Activated T-cell treated with anti-CD3 and anti-CD28 coated beads, Interleukin-2, amount 50 U/mL, for 24 hours (primary cell): ENCODE results near the gene NOTCH3.

ENCODE experiments used
- DNase-seq: peaks from one replicate; pipeline ENCODE4 v3.0.0-alpha.2; 2020
- H3K27ac Mint-ChIP-seq: 2 replicates; pipeline ENCODE4 v1.8.0; 2020; ENCODE audit warnings: mild to moderate bottlenecking, mixed read lengths
- H3K27me3 Mint-ChIP-seq: 2 replicates; pipeline ENCODE4 v1.8.0; 2020; ENCODE audit warnings: mixed read lengths
- H3K36me3 Mint-ChIP-seq: 2 replicates; pipeline ENCODE4 v1.8.0; 2020; ENCODE audit warnings: low read depth, mixed read lengths
- H3K4me1 Mint-ChIP-seq: 2 replicates; pipeline ENCODE4 v1.8.0; 2020; ENCODE audit warnings: low read depth, mixed read lengths
- H3K4me3 Mint-ChIP-seq: 2 replicates; pipeline ENCODE4 v1.8.0; 2020; ENCODE audit warnings: mild to moderate bottlenecking, moderate library complexity, mixed read lengths
- H3K9me3 Mint-ChIP-seq: 2 replicates; pipeline ENCODE4 v1.8.0; 2020; ENCODE audit warnings: mixed read lengths

The NOTCH3 gene

GRCh38 chr19:15241259-15241910 lies 40.6 kb upstream of the NOTCH3 start:
- peaks cover 83% of the 10 kb centered on the region for H3K36me3 Mint-ChIP-seq
- no peak for DNase-seq
- no peaks in the 10 kb centered on the region for H3K27me3 Mint-ChIP-seq
- peak overlapping the region; percentile 50 for H3K27ac Mint-ChIP-seq
- H3K9me3 Mint-ChIP-seq = no peaks in the 10 kb centered on the region
- no peak overlapping the region for H3K4me3 Mint-ChIP-seq
- H3K4me1 Mint-ChIP-seq = no peaks in the 10 kb centered on the region

- Mint-ChIP-seq H3K27ac (no peak overlapping the region), H3K36me3 (peaks cover 83% of the 10 kb centered on the region), H3K4me3 (no peak overlapping the region), H3K9me3 (no peaks in the 10 kb centered on the region), H3K4me1 (no peaks in the 10 kb centered on the region), H3K27me3 (no peaks in the 10 kb centered on the region)
- no peak for DNase-seq
Observed at GRCh38 chr19:15240515-15240914, 39.7 kb upstream of the NOTCH3 start.

GRCh38 chr19:15239337-15239949 lies 38.6 kb upstream of the NOTCH3 start:
- no peaks in the 10 kb centered on the region for H3K27me3 Mint-ChIP-seq
- H3K36me3 Mint-ChIP-seq = peaks cover 77% of the 10 kb centered on the region
- H3K4me3 Mint-ChIP-seq = no peak overlapping the region
- H3K9me3 Mint-ChIP-seq = no peaks in the 10 kb centered on the region
- no peak overlapping the region for H3K27ac Mint-ChIP-seq
- no peak for DNase-seq
- no peaks in the 10 kb centered on the region for H3K4me1 Mint-ChIP-seq

- Mint-ChIP-seq H3K4me3 (no peak overlapping the region), H3K27ac (peak overlapping the region; percentile 26), H3K9me3 (no peaks in the 10 kb centered on the region), H3K27me3 (peaks cover 2% of the 10 kb centered on the region), H3K36me3 (peaks cover 71% of the 10 kb centered on the region), H3K4me1 (peaks cover 2% of the 10 kb centered on the region)
- DNase-seq = no peak
Observed at GRCh38 chr19:15238639-15239155, 37.9 kb upstream of the NOTCH3 start.

- peaks cover 7% of the 10 kb centered on the region for H3K27me3 Mint-ChIP-seq
- H3K9me3 Mint-ChIP-seq = no peaks in the 10 kb centered on the region
- peak overlapping the region; percentile 47 for H3K27ac Mint-ChIP-seq
- no peak for DNase-seq
- H3K4me3 Mint-ChIP-seq = no peak overlapping the region
- peaks cover 5% of the 10 kb centered on the region for H3K4me1 Mint-ChIP-seq
- peaks cover 66% of the 10 kb centered on the region for H3K36me3 Mint-ChIP-seq
Observed at GRCh38 chr19:15237759-15238638, 37.2 kb upstream of the NOTCH3 start.

- Mint-ChIP-seq H3K4me1 (peaks cover 9% of the 10 kb centered on the region), H3K27me3 (peaks cover 16% of the 10 kb centered on the region), H3K27ac (no peak overlapping the region), H3K36me3 (peaks cover 57% of the 10 kb centered on the region), H3K4me3 (no peak overlapping the region), H3K9me3 (no peaks in the 10 kb centered on the region)
- no peak for DNase-seq
Observed at GRCh38 chr19:15236886-15237285, 36.1 kb upstream of the NOTCH3 start.

- Mint-ChIP-seq H3K4me1 (peaks cover 9% of the 10 kb centered on the region), H3K9me3 (no peaks in the 10 kb centered on the region), H3K27me3 (peaks cover 26% of the 10 kb centered on the region), H3K27ac (peak overlapping the region; percentile 0), H3K36me3 (peaks cover 48% of the 10 kb centered on the region), H3K4me3 (no peak overlapping the region)
- DNase-seq = no peak
Observed at GRCh38 chr19:15235781-15236180, 35.0 kb upstream of the NOTCH3 start.

GRCh38 chr19:15234431-15235130 lies 33.8 kb upstream of the NOTCH3 start:
- Mint-ChIP-seq H3K9me3 (no peaks in the 10 kb centered on the region), H3K27ac (no peak overlapping the region), H3K4me3 (no peak overlapping the region), H3K27me3 (peaks cover 29% of the 10 kb centered on the region), H3K4me1 (peaks cover 9% of the 10 kb centered on the region), H3K36me3 (peaks cover 40% of the 10 kb centered on the region)
- no peak for DNase-seq

GRCh38 chr19:15231271-15231670 lies 30.5 kb upstream of the NOTCH3 start:
- no peak for DNase-seq
- H3K27ac Mint-ChIP-seq = no peak overlapping the region
- peaks cover 9% of the 10 kb centered on the region for H3K4me1 Mint-ChIP-seq
- H3K9me3 Mint-ChIP-seq = no peaks in the 10 kb centered on the region
- H3K27me3 Mint-ChIP-seq = peaks cover 34% of the 10 kb centered on the region
- H3K4me3 Mint-ChIP-seq = peak overlapping the region; percentile 8
- H3K36me3 Mint-ChIP-seq = peaks cover 12% of the 10 kb centered on the region

- Mint-ChIP-seq H3K9me3 (no peaks in the 10 kb centered on the region), H3K36me3 (no peaks in the 10 kb centered on the region), H3K27ac (no peak overlapping the region), H3K4me1 (peaks cover 18% of the 10 kb centered on the region), H3K4me3 (no peak overlapping the region), H3K27me3 (peaks cover 46% of the 10 kb centered on the region)
- no peak for DNase-seq
Observed at GRCh38 chr19:15227261-15227660, 26.5 kb upstream of the NOTCH3 start.

GRCh38 chr19:15225760-15226159 lies 25.0 kb upstream of the NOTCH3 start:
- Mint-ChIP-seq H3K4me1 (peaks cover 16% of the 10 kb centered on the region), H3K9me3 (no peaks in the 10 kb centered on the region), H3K27ac (no peak overlapping the region), H3K36me3 (no peaks in the 10 kb centered on the region), H3K4me3 (no peak overlapping the region), H3K27me3 (peaks cover 34% of the 10 kb centered on the region)
- no peak for DNase-seq

- Mint-ChIP-seq H3K27me3 (peaks cover 33% of the 10 kb centered on the region), H3K27ac (peak overlapping the region; percentile 64), H3K9me3 (no peaks in the 10 kb centered on the region), H3K4me3 (peak overlapping the region; percentile 80), H3K4me1 (peaks cover 16% of the 10 kb centered on the region), H3K36me3 (no peaks in the 10 kb centered on the region)
- no peak for DNase-seq
Observed at GRCh38 chr19:15223649-15224361, 23.0 kb upstream of the NOTCH3 start.

GRCh38 chr19:15222738-15223648 lies 22.2 kb upstream of the NOTCH3 start:
- peak overlapping the region; percentile 80 for H3K4me3 Mint-ChIP-seq
- peak; percentile 80 for DNase-seq
- H3K9me3 Mint-ChIP-seq = no peaks in the 10 kb centered on the region
- peaks cover 33% of the 10 kb centered on the region for H3K27me3 Mint-ChIP-seq
- H3K4me1 Mint-ChIP-seq = peaks cover 16% of the 10 kb centered on the region
- no peaks in the 10 kb centered on the region for H3K36me3 Mint-ChIP-seq
- peak overlapping the region; percentile 64 for H3K27ac Mint-ChIP-seq
